NCI-H1694 (cell line): ENCODE results near the gene CYGB.
"Not testable (repeated sequence)": the region's sequence is repeated elsewhere in the genome, so short reads cannot be mapped to it uniquely, and the experiment has no call there.

Source experiments
- DNase-seq: peaks from one replicate; lab custom pipeline; 2025; lab: John Stamatoyannopoulos, UW

CYGB gene

GRCh38 chr17:76523084-76524037, 14.1 kb downstream of the CYGB start:
- peak; percentile 54 for DNase-seq

GRCh38 chr17:76521683-76522082, 15.8 kb downstream of the CYGB start:
- not testable (repeated sequence) for DNase-seq

GRCh38 chr17:76521262-76521661, 16.2 kb downstream of the CYGB start:
- no peak for DNase-seq

- DNase-seq, result no peak
Measured at GRCh38 chr17:76519048-76519966, 18.2 kb downstream of the CYGB start.

- DNase-seq, result no peak
Measured at GRCh38 chr17:76517638-76518038, 19.9 kb downstream of the CYGB start.

GRCh38 chr17:76515274-76515949, 22.1 kb downstream of the CYGB start:
- no peak for DNase-seq

- not testable (repeated sequence) for DNase-seq
Measured at GRCh38 chr17:76514355-76514754, 23.2 kb downstream of the CYGB start.

- DNase-seq, result no peak
Measured at GRCh38 chr17:76513306-76513692, 24.2 kb downstream of the CYGB start.

- DNase-seq, result no peak
Measured at GRCh38 chr17:76512366-76513305, 24.9 kb downstream of the CYGB start.

- no peak for DNase-seq
Measured at GRCh38 chr17:76511668-76512365, 25.7 kb downstream of the CYGB start.

- no peak for DNase-seq
Measured at GRCh38 chr17:76510831-76511244, 26.7 kb downstream of the CYGB start.

GRCh38 chr17:76508472-76509063, 28.9 kb downstream of the CYGB start:
- not testable (repeated sequence) for DNase-seq

GRCh38 chr17:76506408-76507345, 30.8 kb downstream of the CYGB start:
- peak; percentile 69 for DNase-seq

GRCh38 chr17:76504117-76504516, 33.4 kb downstream of the CYGB start:
- DNase-seq, result no peak

GRCh38 chr17:76502341-76503211, 34.9 kb downstream of the CYGB start:
- DNase-seq, result no peak

GRCh38 chr17:76501827-76502307, 35.6 kb downstream of the CYGB start:
- no peak for DNase-seq

GRCh38 chr17:76501018-76501826, 36.3 kb downstream of the CYGB start, which contains the start of gene RHBDF2:
Gene RHBDF2 (minus strand): TSS chr17:76501423. CDS start chr17:76481524, 19,899 bp downstream.
- peak; percentile 34 for DNase-seq
